Stimulated activated CD4-positive, alpha-beta T cell treated with anti-CD3 and anti-CD28 coated beads, Interleukin-15, amount 100 ng/mL, for 48 hours (primary cell): Measurements from ENCODE around the gene TMEM187.
A peak's percentile ranks its signal among the peaks of the same experiment; 100 is the strongest.

Experiments used
- DNase-seq, 2 donors: peaks; one replicate each; pipeline ENCODE4 v3.0.0-alpha.2; 2020; ENCODE audit warnings: low read depth in 2 of 2

The TMEM187 gene

DNA sequence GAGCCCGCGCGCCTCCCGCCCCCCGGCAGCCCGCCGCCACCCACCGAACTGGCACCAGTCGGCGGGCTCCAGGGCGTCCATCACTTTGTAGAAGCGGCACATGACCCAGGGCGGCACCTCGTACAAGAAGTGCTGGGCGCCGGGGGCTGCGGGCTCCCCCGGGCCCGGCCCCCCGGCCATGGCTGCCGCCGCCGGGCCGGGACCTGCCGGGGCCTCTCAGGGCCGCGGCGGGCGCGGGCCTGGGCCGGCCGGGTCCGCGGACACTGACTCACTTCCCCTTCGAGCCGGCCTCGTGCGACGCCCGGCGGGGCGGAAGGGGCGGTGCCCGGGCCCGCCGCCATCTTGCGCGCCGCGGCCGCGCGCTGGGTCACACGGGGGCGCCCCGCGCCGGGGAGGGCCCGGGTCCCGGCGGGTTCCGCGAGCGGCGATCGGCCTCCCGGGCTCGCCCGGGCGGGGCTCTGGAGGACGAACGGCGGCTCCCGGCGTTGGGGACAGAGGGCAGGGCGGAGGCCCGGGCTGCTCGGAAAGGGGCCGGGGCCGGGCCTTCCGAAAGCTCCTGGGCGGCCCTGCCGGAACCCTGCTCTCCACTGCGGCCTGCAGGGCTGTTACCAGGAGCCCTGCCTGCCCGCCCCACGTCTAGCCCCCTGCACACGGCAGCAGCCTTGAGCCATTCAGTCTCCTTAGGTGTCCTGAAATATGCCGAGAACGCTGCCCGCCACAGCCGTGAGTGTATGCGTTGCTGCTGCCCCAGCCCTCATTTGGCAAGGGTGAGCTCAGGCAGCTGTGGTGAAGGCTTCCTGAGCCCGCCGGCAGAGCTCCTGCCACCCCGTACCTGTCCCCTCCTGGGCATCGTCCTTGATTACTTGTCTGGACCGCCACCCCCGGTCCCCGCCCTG, 47.3 kb downstream of the TMEM187 start, which contains the start of gene IRAK1:
Gene IRAK1, minus strand, starts transcription at position 270 of the 896 bp plus-strand sequence. Its CDS starts 90 bp downstream, at position 180.
- peak in 1 of 2 donors; percentile 35 for DNase-seq

DNA sequence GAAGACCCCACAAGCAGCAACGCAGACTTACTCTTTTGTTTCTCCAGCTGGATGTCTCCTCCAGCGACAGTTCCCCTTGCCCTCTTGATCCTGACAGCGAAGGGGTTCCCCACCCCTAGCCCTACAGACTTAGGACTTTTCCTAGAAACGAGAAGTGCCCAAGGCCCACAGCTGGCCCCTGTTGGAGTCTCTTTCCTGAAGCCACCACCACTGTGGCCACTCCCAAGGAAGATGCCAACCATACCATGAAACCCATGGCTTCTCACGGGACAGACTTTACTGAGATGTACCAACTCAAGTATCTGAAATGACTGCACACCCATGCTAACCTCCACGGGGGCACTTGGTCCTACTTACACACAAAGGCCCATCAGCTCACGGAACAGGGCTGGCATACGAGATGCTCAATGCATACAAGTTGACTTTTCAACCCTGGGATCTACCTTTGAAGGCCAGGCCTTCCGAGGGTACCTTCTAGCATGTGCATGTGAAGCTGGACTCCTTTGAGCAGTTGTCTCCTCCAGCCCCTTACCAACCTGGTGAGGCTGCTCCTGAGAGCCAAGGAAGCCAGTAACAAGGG, 48.1 kb downstream of the TMEM187 start:
- no peak for DNase-seq

- no peak for DNase-seq
Measured at GRCh38 chrX:154021131-154021611, 48.6 kb downstream of the TMEM187 start.

GRCh38 chrX:154022108-154022507, 49.6 kb downstream of the TMEM187 start:
- no peak for DNase-seq

DNA sequence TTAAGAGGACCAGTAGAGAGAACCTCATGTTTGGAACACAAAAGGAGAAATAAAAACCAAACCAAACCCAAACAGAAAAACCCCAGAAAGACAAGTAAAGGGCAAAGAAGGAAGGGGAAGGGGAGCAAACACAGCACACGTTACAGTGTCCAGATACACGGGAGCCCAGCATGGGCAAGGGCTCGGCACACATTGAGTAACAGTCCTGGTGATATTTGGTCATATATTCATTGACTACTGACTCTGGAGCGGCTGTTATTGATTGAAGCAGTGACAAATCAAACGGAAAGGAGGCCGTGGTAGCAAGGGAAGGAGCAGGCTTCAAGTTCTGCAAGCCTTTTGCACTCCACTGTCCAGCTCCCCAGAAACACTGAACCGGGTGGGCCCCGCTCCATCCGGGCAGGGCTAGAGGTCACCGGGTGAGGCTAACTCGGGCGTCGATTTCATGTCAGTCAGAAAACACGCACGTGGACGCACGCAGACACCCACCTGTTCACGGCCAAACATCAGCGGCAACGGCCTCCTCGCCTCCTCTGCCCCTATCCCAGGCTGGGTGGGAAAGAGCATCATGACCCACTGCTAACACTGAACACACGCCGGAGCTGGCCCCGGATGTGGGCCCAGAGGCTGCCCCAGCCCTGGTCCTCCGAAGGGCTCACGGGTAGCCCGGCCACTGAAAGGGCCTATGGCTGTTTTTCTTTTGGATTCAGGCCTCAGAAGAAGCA, 50.9 kb downstream of the TMEM187 start:
- no peak for DNase-seq

GRCh38 chrX:154024271-154024670, 51.7 kb downstream of the TMEM187 start:
- no peak for DNase-seq

DNA sequence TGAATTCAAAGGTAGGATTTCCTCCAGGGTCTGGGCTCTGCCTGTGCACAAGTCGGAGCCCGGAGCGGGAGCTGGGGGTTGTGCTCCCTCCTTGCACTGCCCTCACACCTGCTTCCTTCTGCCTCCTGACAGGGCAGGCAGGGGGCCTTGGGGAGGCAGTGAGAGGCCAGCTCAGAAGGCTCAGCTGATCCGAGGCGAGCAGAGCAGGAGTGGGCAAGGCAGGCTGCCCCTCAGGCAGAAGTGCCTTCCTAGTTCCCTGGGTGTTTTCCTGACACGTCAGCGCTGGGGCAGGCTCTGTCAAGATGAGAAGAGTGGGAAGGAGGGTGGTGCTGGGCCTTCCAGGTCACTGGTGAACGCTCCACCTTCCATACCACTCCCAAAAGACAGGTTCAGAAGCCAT, 52.7 kb downstream of the TMEM187 start:
- DNase-seq: no peak

DNA sequence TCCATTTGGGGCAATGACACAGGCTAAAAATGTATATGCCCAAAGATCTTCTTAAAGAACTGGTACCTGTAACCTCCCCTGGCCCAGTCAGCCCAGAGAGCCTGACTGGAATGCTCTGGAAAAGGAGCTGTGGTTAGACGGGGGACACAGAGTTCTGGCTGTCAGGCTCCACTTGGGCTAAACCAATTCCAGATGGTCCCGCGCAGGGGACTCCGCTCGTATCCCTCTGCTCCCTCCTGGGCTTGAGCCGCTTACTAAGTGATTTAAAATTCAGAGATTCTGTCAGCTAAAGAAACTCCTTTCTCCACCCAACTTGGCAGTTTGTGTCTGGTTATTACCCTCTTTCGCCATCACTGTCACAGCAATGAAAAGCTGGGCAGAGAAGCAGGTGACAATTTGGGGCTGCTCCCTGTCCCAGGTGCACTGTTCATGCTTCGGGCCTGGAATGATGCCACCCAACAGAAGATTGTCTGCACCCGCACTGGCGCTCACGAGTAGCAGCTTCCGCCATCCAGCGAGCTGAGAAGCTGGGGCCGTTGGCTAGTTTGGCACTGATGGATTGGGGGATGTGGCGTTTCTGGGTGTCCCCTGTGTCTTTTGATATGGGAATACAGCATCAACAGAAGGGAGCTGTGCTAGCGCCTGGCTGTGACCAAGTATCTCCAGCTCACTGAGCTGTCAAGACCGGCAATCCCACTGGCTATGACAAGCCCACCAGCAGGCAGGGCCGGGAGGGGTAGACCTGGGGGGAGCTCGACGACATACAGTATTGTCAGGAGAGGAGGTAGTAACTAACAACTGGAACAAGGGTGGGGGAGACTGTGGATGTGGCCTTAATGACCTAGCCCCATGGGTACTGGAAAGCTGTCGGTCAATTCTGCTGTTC, 53.8 kb downstream of the TMEM187 start:
- no peak for DNase-seq

- no peak for DNase-seq
Measured at GRCh38 chrX:154027022-154027402, 54.5 kb downstream of the TMEM187 start.

DNA sequence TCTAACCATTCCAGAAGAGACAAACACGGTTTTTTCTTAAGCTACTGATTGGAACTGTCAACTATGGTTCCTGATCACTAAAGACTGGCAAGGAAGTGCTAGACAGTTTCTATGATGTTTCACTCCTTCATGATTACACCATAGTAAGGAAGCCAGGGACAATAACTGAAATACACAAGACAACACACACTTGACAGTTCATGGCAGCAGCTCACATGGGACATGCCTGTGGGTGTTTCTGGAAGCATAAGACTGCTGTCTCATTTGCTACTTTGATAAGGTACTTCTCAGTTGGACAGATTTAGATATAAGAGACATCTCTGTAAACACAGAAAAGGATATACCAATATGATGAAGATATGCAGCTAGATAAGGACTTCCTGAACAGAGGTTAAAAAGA, 55.4 kb downstream of the TMEM187 start:
- no peak for DNase-seq

GRCh38 chrX:154028502-154029184, 56.1 kb downstream of the TMEM187 start:
- no peak for DNase-seq

- no peak for DNase-seq
Measured at GRCh38 chrX:154029439-154029838, 56.9 kb downstream of the TMEM187 start.

- no peak for DNase-seq
Measured at GRCh38 chrX:154030266-154030665, 57.7 kb downstream of the TMEM187 start.

DNA sequence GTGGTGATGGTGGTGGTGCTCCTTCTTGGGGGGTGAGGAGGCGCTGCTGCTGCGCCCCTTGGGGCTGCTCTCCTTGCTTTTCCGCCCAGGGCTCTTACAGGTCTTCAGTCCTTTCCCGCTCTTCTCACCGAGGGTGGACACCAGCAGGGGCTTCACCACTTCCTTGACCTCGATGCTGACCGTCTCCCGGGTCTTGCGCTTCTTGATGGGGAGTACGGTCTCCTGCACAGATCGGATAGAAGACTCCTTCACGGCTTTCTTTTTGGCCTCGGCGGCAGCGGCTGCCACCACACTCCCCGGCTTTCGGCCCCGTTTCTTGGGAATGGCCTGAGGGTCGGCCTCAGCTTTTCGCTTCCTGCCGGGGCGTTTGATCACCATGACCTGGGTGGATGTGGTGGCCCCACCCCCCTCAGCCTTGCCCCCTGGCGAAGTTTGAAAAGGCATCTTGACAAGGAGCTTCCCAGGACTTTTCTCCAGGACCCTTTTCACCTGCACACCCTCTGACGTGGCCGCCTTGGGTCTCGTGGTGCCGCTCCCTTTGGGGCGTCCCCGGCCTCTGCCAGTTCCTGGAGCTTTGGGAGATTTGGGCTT, 58.3 kb downstream of the TMEM187 start:
- no peak for DNase-seq

DNA sequence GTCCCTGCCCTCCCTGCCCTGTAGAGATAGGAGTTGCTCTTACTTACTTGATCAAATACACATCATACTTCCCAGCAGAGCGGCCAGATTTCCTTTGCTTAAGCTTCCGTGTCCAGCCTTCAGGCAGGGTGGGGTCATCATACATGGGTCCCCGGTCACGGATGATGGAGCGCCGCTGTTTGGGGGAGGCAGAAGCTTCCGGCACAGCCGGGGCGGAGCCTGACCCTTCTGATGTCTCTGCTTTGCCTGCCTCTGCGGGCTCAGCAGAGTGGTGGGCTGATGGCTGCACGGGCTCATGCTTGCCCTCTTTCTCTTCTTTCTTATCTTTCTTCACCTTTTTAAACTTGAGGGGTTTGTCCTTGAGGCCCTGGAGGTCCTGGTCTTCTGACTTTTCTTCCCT, 59.6 kb downstream of the TMEM187 start:
- no peak for DNase-seq

- no peak for DNase-seq
Measured at GRCh38 chrX:154032653-154033052, 60.1 kb downstream of the TMEM187 start.
